B cell (primary cell): ENCODE results near the gene RAI2. TPM values are rescaled to one million over a fixed set of nuclear protein-coding genes. Genes with fewer than 3 reads are reported as not detected.

ENCODE experiments used
- ATAC-seq: fragments of 200-7000 bp; cut with Tn5 transposase; one replicate; pipeline ENCODE4 v1.10.0; 2021; ENCODE audit warnings: low read depth, mild to moderate bottlenecking, moderate number of reproducible peaks, moderate library complexity
- CTCF ChIA-PET: fragments of 350-600 bp; sonication (Branson Sonifier 250); formaldehyde crosslinking; loops from one replicate; lab custom pipeline; 2021; ENCODE audit warnings: antibody characterized with exemption, inconsistent platforms; lab: Charles Lee
- POLR2A ChIA-PET: fragments of 350-600 bp; sonication (Branson Sonifier 250); formaldehyde crosslinking; loops from one replicate; lab custom pipeline; 2021; ENCODE audit warnings: antibody characterized with exemption; lab: Charles Lee
- DNase-seq: peaks from one replicate; pipeline ENCODE4 v3.0.0; 2013
- H2AFZ ChIP-seq: 2 replicates; pipeline ENCODE4 v1.6.1; 2012; ENCODE audit warnings: mild to moderate bottlenecking, low read depth, low read length; ENCODE audit not compliant: insufficient read depth, poor library complexity, severe bottlenecking
- H3K27ac ChIP-seq, 2 donors: 1 replicate in 1 of 2; 2 replicates in 1 of 2; pipeline ENCODE4 v1.5.1; 2012 to 2013; ENCODE audit warnings: low read length in 2 of 2, mild to moderate bottlenecking in 2 of 2, moderate library complexity in 1 of 2
- H3K27me3 ChIP-seq, 4 experiments: fragments of 200-600 bp in 1 of 4; sonication (generic) in 1 of 4; replicated peaks in 1 of 4; 1 replicate in 2 of 4; 2 replicates in 2 of 4; pipeline versions ENCODE4 v1.6.1 to v1.7.0; 2013 to 2016; ENCODE audit warnings: low read length in 3 of 4, mild to moderate bottlenecking in 2 of 4, mixed read lengths in 1 of 4, moderate library complexity in 1 of 4; ENCODE audit not compliant: insufficient read depth in 4 of 4, control insufficient read depth in 3 of 4; ENCODE audit errors: control extremely low read depth in 1 of 4
- H3K36me3 ChIP-seq, 2 experiments: replicated peaks in 1 of 2; 1 replicate in 1 of 2; 2 replicates in 1 of 2; pipeline versions ENCODE4 v1.6.1 to v1.7.1; 2013; ENCODE audit warnings: low read length in 1 of 2; ENCODE audit not compliant: insufficient read depth in 2 of 2, control insufficient read depth in 1 of 2; ENCODE audit errors: control extremely low read depth in 1 of 2, extremely low read depth in 1 of 2
- H3K4me1 ChIP-seq, 2 donors: fragments of 200-600 bp in 1 of 2; sonication (generic) in 1 of 2; 1 replicate in 1 of 2; 2 replicates in 1 of 2; pipeline versions ENCODE4 v1.5.1 to v1.6.1; 2013 to 2017; ENCODE audit warnings: low read length in 2 of 2; ENCODE audit not compliant: control insufficient read depth in 2 of 2, insufficient read depth in 2 of 2
- H3K4me2 ChIP-seq: replicated peaks from 2 replicates; pipeline ENCODE3; 2012; ENCODE audit warnings: mild to moderate bottlenecking, low read depth, low read length; ENCODE audit not compliant: poor library complexity, severe bottlenecking
- H3K4me3 ChIP-seq, 5 experiments: fragments of 200-600 bp in 1 of 5; sonication (generic) in 1 of 5; 1 replicate in 3 of 5; 2 replicates in 2 of 5; pipeline versions ENCODE4 v1.5.1 to v1.7.0; 2011 to 2016; ENCODE audit warnings: low read length in 4 of 5, mild to moderate bottlenecking in 4 of 5, low read depth in 2 of 5, control low read depth in 1 of 5, moderate library complexity in 1 of 5; ENCODE audit not compliant: insufficient read depth in 1 of 5; ENCODE audit errors: control extremely low read depth in 1 of 5, extremely low read depth in 1 of 5
- H3K79me2 ChIP-seq: fragments of 200-600 bp; sonication (generic); one replicate; pipeline ENCODE4 v1.6.0; 2016; ENCODE audit warnings: low read length; ENCODE audit not compliant: control insufficient read depth, insufficient read depth
- H3K9ac ChIP-seq: fragments of 200-600 bp; sonication (generic); 2 replicates; pipeline ENCODE4 v1.6.1; 2017; ENCODE audit warnings: mild to moderate bottlenecking, low read length, moderate library complexity
- H3K9me3 ChIP-seq, 3 donors: one replicate each; pipeline versions ENCODE4 v1.6.1 to v1.7.1; 2013; ENCODE audit warnings: low read length in 2 of 3; ENCODE audit not compliant: control insufficient read depth in 2 of 3, insufficient read depth in 1 of 3; ENCODE audit errors: control extremely low read depth in 1 of 3
- H4K20me1 ChIP-seq: 2 replicates; pipeline ENCODE4 v1.6.0; 2012; ENCODE audit warnings: mild to moderate bottlenecking, low read length; ENCODE audit not compliant: insufficient read depth, control insufficient read depth, poor library complexity, severe bottlenecking
- H3K27ac Mint-ChIP-seq: one replicate; pipeline ENCODE4 v1.8.0; 2021; ENCODE audit warnings: mixed read lengths
- H3K27me3 Mint-ChIP-seq: one replicate; pipeline ENCODE4 v1.8.0; 2021; ENCODE audit warnings: mixed read lengths
- H3K4me1 Mint-ChIP-seq: one replicate; pipeline ENCODE4 v1.8.0; 2021; ENCODE audit warnings: mixed read lengths
- H3K4me3 Mint-ChIP-seq: one replicate; pipeline ENCODE4 v1.8.0; 2021; ENCODE audit warnings: mixed read lengths
- H3K9me3 Mint-ChIP-seq: one replicate; pipeline ENCODE4 v1.8.0; 2022; ENCODE audit warnings: mixed read lengths; ENCODE audit not compliant: insufficient read depth
- EZH2 ChIP-seq: IDR thresholded peaks from 2 replicates; pipeline ENCODE4 v1.6.1; 2012; ENCODE audit warnings: borderline replicate concordance, low read depth, mild to moderate bottlenecking, moderate library complexity, low read length; ENCODE audit not compliant: insufficient read depth, poor library complexity, severe bottlenecking
- WGBS: methylation state at CpG from one replicate; pipeline ENCODE4 v1.1.5; 2013; ENCODE audit warnings: missing lambda C conversion rate; ENCODE audit not compliant: insufficient coverage; 5-methylcytosine and 5-hydroxymethylcytosine counted together
- intact Hi-C: fragments of 100-400 bp; cut with micrococcal nuclease; formaldehyde crosslinking; loops from one replicate; pipeline ENCODE4 v1.10.0; 2022
- polyA plus RNA-seq: library from polyadenylated mRNA; depleted of rRNA; stranded (reverse); fragments of >200 nt; gene quantifications from 2 replicates; pipeline ENCODE4 v1.2.3, GENCODE V29; 2012
- total RNA-seq, 2 donors: library from RNA; stranded (reverse); fragments of 120-200 nt in 1 of 2; gene quantifications; 1 replicate in 1 of 2; 2 replicates in 1 of 2; pipeline versions ENCODE4 v1.2.3 to v1.2.4, GENCODE V29; 2013 to 2022
- TF ChIP-seq, protein P1 (sequence below): fragments of 200-600 bp; IDR thresholded peaks from one replicate; pipeline ENCODE4 v1.8.0; 2022; ENCODE audit warnings: antibody characterized with exemption, mild to moderate bottlenecking

Gene RAI2
- total and polyA plus RNA-seq, 2 donors (not counting 1 experiment from before 2014, with no cell fraction given) = not detected

DNA sequence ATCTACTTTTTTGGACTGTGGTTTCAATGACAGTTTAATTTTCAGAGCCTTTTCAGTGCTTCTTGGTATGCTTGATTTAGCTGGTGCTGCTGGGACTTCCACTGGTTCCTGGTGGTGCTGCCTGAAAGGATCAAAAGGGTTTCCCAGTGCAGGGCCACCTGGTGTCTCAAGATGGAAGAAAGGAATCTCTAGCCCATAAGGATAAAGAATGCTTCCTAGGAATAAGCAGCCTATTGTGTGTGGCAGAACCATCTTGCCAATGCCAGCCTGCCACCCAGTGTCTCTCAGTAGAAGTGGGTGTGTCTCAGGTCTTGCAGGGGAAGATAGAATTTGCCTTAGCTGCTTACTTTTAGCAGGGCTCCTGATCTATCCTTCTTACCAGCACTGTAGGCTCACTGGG is 15.0 kb upstream of the RAI2 start:
- Mint-ChIP-seq H3K4me3 (no peak overlapping the region), H3K9me3 (no peaks in the 10 kb centered on the region), H3K27me3 (peaks cover 9% of the 10 kb centered on the region), H3K27ac (no peak overlapping the region), H3K4me1 (no peaks in the 10 kb centered on the region)
- CTCF ChIA-PET = no interaction called here
- peaks cover 0 to 6% (median 0%) of the 10 kb centered on the region in 4 experiments for H3K27me3 ChIP-seq
- TF ChIP-seq, protein P1, sequence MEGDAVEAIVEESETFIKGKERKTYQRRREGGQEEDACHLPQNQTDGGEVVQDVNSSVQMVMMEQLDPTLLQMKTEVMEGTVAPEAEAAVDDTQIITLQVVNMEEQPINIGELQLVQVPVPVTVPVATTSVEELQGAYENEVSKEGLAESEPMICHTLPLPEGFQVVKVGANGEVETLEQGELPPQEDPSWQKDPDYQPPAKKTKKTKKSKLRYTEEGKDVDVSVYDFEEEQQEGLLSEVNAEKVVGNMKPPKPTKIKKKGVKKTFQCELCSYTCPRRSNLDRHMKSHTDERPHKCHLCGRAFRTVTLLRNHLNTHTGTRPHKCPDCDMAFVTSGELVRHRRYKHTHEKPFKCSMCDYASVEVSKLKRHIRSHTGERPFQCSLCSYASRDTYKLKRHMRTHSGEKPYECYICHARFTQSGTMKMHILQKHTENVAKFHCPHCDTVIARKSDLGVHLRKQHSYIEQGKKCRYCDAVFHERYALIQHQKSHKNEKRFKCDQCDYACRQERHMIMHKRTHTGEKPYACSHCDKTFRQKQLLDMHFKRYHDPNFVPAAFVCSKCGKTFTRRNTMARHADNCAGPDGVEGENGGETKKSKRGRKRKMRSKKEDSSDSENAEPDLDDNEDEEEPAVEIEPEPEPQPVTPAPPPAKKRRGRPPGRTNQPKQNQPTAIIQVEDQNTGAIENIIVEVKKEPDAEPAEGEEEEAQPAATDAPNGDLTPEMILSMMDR = no peak
- TF ChIP-seq EZH2 = no peak
- intact Hi-C loops = no loop called here
- H3K4me3 ChIP-seq = no peak overlapping the region
- DNase-seq (no peak), ATAC-seq (no peak)
- no peaks in the 10 kb centered on the region for H3K4me1 ChIP-seq
- H3K4me2 ChIP-seq = no peak overlapping the region
- no peak overlapping the region for H3K9ac ChIP-seq
- H3K27ac ChIP-seq = no peak overlapping the region
- no peaks in the 10 kb centered on the region for H4K20me1 ChIP-seq
- H3K9me3 ChIP-seq = no peaks in the 10 kb centered on the region
- H3K79me2 ChIP-seq = no peaks in the 10 kb centered on the region
- H2AFZ ChIP-seq = no peak overlapping the region
- POLR2A ChIA-PET = no interaction called here
- no peaks in the 10 kb centered on the region for H3K36me3 ChIP-seq

DNA sequence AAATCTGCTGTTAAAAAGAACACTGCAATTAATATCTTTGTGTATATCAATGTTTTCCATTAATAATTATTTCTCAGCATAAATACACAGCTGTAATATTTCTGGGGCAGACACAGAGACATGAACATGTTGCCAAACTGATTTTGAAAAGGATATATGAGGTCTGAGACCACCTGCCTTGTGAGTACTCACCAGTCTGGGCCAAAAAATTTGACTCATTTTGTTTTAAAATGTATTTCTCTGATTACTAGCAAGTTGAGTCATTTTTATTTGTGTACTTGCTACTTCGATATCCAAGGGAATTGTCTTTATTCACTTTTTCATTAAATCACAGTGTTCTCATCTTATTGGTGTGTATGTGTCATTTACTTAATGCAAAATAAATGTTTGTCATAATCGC is 8.5 kb upstream of the RAI2 start:
- Histone ChIP-seq H3K9ac (no peak overlapping the region), H4K20me1 (no peaks in the 10 kb centered on the region), H3K9me3 (no peaks in the 10 kb centered on the region), H3K27ac (no peak overlapping the region), H3K4me2 (no peak overlapping the region), H3K4me3 (no peak overlapping the region), H3K79me2 (no peaks in the 10 kb centered on the region), H3K4me1 (no peaks in the 10 kb centered on the region), H3K27me3 (no peaks in the 10 kb centered on the region), H2AFZ (no peak overlapping the region), H3K36me3 (no peaks in the 10 kb centered on the region)
- Mint-ChIP-seq H3K27me3 (no peaks in the 10 kb centered on the region), H3K4me3 (no peak overlapping the region), H3K4me1 (no peaks in the 10 kb centered on the region), H3K9me3 (no peaks in the 10 kb centered on the region), H3K27ac (no peak overlapping the region)
- ChIA-PET CTCF (no interaction called here), POLR2A (no interaction called here)
- TF ChIP-seq, protein P1 = no peak
- no peak for TF ChIP-seq EZH2
- no CpG with 5 or more reads among the region's 2 CpGs for WGBS
- intact Hi-C loops = no loop called here
- DNase-seq = no peak
- no peak for ATAC-seq
